Suppressor macrophage treated with lipopolysaccharide for 1 hour (primary cell): ENCODE results near the gene JAKMIP3.

ENCODE experiments used
- DNase-seq, 3 donors: peaks; one replicate each; pipeline ENCODE4 v3.0.0-alpha.2; 2020 to 2022

Gene JAKMIP3

DNA sequence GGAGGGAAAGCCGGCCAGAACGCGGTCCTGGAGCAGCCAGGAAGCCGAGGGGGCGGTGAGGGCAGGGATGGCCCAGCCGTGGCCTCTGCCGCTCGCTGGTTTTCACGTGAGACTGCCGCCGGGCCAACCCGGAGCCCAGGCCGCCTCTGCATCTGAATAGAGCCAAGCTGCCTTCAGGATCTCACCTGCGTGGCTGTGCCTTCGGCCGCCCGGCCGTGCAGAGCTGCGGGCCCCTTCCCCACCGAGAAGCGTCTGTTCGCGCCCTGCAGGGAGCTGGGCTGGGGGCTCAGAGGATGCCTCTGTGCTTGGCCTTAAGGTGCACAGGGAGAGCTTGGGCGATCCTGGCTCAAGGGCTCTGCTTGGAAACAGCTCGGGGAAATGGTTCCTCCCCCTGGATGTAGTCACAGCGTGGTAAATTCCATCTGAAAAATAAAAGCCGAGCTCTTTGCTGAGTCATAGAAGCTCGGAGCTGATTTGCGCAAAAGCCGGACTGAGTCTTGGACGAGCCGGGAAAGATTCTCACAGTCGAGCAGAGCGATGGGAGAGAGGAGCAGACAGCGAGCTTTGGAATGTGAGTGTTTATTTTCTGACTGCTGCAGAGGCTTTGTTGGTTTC is at the start of gene JAKMIP3:
Gene JAKMIP3, plus strand, starts transcription at position 456 of the 615 bp plus-strand sequence. CDS start 38,863 bp downstream, outside the sequence.
- DNase-seq, result peak; percentile 7 to 33 (median 25)

DNA sequence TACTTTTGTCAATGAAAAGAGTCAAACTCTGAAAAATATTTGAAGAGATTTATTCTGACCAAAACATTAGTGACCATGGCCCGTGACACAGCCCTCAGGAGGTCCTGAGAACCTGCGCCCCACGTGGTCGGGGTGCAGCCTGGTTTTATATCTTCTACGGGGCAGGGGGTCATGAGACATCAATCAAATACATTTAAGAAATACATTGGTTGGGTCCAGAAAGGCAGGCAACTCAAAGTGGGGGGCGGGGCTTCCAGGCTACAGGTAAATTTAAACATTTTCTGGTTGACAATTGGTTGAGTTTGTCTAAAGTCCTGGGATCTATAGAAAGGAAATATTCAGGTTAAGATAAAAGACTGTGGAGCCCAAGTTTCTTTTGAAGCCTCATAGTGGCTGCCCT is 49.2 kb upstream of the JAKMIP3 start:
- DNase-seq, result no peak

DNA sequence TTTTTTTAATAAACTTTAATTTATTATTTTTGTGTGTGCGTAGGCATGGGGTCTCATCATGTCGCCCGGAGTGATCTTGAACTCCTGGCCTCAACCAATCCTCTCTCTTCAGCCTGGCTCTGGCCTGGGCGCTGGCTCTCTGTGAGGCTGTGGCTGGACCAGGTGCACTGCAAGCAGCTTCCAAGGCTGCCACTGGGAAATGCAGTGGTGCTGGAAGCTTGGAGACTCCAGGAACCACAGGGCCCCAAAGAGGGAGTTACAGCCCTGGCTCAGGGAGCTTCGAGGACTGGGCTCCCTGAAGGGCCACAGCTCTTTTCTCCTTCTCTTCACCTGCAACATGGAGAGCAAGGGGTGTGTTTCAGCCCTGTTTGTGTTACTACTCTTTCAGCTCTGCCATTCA is 47.3 kb upstream of the JAKMIP3 start:
- DNase-seq, result no peak

DNA sequence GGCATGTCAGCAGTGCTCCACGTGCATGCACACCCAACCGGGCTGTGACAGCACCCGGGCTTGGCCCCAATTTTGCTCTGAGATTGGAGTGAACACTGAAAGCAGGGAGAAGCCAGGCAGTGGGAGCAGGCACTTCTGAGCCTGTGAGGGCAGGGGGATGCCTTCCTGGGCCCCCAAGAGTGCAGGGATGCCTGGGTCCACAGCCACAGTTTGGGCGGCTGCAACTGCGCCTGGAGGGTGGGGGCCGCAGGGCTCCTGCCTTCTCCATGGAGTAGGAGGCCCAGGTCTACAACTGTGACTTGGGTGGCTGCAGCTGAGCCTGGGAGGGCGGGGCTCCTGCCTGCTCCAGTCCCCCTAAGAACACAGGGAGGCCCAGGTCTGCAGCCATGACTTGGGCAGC is 46.4 kb upstream of the JAKMIP3 start:
- DNase-seq, result no peak

DNA sequence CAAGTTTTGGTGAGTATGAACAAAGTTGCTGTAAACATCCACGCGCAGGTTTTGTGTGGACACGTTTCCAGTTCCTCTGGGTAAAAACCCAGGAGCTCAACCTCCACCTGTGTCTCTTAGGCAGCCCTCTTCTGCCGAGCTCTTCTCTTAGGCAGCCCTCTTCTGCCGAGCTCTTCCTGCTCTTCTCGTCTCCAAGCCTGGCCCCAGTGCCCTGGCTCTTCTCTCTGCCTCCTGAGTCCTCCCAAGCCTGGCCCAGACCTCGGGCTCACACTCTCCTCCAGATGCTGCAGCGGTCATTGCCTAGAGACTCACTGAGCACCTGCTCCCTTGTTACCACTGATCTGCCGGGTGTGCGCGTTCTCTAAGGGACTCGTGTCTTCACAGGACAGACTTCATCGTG is 45.3 kb upstream of the JAKMIP3 start:
- DNase-seq, result no peak

GRCh38 chr10:132021046-132021445 is 44.7 kb upstream of the JAKMIP3 start:
- DNase-seq, result no peak

DNA sequence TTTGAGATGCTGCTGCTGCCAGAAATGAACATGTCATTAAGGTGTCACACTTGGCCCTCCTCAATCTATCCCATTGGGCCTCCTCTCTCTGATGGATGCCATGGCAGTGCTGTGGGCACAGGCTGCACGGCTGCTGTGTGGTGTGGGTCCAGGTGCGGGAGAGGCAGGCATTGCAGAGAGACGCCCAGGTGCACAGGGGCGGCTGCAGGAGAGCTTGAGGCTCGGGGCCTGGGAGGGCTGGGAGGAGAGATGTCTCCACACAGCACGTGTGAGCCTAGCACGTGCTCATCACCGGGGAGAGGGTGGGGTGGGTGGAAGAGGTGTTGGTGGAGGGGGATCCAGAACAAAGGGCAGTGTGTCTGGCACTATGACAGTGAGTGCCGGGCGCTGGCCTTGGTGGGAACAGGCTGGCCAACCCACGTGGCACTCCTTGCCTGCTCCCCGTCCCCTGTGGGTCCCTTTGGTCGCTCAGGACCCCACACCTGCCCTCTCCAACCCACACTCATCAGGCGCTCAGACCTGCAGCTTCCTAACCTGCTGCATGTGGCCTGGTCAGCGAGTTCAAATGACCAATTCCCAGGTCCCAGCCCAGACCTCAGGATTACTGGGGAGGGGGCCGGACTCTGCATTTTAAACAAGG is 44.1 kb upstream of the JAKMIP3 start:
- no peak for DNase-seq

GRCh38 chr10:132022241-132022640 is 43.5 kb upstream of the JAKMIP3 start:
- no peak for DNase-seq

DNA sequence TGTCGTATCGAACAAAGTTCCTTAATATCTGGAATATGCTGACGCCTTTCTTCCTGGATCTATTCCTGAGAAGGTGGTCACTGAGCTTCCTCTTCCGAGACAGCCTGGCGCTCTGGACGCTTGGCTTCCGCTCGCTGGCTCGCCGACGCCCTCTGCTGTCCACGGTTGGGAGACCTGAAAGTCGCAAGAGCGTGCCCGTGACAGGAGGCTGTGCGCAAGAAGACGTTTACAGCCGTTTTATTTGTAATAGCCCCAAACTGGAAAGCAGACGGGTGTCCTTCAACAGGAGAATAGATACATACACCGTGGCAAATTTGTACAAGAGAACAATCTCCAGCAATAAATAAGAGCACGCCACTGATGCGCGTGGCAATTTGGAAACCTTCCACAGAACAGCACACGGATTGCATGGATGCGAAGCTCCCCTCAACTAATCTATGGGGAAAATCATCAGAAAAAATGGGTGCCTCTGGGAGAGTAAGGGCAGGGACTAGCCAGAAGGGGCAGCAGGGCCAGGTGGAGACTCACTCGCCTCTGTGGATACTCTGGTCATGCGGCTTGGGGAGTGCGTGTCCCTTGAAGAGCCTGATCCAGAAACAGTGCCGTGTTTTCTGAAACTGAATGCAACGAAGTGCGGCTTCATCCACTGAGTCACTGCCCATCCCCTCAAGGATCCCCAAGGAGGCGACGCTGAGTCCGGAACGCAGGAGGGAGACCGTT is 42.5 kb upstream of the JAKMIP3 start:
- peak; percentile 82 to 89 (median 88) for DNase-seq

GRCh38 chr10:132027423-132027983 is 38.2 kb upstream of the JAKMIP3 start:
- no peak for DNase-seq

GRCh38 chr10:132028706-132029105 is 37.0 kb upstream of the JAKMIP3 start:
- no peak for DNase-seq

- no peak for DNase-seq
These were observed 34.8 kb upstream of the JAKMIP3 start for GRCh38 chr10:132030898-132031463.

DNA sequence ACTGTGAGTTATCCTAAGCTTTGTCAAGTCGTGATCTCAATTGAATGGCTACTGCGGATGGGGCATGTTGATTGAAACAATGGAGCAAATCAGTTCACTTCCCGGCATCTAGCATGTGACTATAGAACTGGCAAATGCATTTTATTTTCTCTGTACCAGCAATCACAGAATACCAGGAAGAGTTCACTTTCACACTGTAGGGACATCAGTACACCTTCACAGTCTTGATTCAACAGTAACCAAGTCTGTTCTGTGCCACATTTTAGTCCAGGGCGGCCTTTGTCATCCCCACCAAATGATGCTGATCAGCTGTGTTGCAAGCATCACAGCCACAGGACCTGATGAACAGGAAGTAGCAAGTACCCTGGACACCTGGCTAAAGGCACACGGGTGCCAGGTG is 32.1 kb upstream of the JAKMIP3 start:
- no peak for DNase-seq

- no peak for DNase-seq
These were observed 30.3 kb upstream of the JAKMIP3 start for GRCh38 chr10:132035476-132035875.

- DNase-seq, result peak in 1 of 3 donors; percentile 5
These were observed 29.4 kb upstream of the JAKMIP3 start for GRCh38 chr10:132036153-132036886.

DNA sequence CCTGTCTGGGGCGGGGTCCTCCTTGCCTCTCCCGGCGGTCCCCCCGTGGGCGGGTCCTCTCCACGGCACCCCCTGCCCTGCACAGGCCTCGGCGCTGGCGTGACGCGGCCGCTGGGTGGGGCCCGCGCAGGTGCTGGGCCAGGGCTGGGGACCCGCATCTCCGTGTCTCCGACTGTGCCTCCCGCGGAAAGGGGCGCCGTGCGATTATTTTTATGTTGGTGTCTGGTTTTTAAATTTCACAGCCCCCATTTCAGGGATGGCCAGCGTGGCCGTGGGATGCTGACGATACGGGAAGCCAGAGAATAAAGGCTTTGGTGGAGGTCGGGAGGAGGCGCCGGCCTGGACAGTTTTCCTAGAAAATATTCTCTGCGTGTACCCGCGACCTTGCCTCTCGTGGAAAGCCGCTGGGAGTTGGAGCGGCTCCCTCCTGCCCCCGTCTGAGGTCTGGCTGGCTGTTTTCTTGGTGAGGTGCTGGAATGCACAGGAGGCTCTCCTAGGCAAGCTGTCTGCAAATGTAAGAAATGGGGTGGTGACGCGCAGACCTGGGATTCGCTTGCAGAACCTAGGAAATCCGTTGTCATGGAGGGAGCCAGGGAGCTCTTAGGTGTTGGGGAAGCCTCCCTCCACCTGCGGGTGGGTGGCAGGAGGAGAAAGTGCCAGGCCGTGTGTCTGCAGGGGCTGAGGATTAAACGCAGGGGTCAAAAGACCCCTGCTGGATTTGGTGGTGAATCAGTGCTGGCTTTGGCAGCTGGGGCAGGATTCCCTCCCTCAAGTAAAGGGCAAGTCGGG is 28.7 kb upstream of the JAKMIP3 start:
- no peak for DNase-seq

DNA sequence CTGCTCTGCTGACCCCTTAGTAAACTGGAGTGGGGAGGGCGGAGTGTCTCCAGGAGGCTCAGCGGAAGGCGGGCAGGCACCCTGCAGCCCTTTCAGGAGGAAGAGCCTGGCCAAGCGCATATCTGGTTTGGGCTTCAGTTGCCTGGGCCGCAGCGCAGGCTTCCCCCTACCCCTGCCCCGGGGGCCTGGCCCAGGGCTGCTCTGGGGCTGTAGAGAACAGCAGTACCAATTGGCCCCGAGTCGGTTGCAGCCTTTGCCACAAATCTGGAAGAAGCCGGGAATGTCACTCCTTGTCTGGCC is 28.1 kb upstream of the JAKMIP3 start:
- DNase-seq, result no peak

GRCh38 chr10:132039371-132039770 is 26.4 kb upstream of the JAKMIP3 start:
- no peak for DNase-seq

- DNase-seq, result no peak
These were observed 25.7 kb upstream of the JAKMIP3 start for GRCh38 chr10:132040046-132040445.

DNA sequence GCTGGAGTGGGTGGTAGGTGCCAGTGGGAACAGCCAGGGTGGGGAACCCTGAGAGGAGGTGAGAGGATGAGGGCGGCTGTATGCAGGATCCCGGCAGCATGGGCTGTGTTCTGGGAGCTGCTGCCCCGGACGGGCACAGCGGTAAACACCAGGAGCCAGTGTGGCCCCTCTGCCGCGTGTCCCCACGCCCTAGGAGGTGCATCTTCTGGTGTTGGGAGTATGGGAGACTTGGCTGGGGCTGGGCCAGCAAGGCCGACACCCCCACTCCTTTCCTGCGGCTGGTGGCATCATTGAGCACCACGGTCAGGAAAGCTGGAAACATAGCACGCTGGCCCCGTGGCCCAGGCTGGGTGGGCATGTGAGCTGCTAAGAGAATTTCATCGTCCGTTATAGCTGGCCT is 24.4 kb upstream of the JAKMIP3 start:
- DNase-seq, result no peak

DNA sequence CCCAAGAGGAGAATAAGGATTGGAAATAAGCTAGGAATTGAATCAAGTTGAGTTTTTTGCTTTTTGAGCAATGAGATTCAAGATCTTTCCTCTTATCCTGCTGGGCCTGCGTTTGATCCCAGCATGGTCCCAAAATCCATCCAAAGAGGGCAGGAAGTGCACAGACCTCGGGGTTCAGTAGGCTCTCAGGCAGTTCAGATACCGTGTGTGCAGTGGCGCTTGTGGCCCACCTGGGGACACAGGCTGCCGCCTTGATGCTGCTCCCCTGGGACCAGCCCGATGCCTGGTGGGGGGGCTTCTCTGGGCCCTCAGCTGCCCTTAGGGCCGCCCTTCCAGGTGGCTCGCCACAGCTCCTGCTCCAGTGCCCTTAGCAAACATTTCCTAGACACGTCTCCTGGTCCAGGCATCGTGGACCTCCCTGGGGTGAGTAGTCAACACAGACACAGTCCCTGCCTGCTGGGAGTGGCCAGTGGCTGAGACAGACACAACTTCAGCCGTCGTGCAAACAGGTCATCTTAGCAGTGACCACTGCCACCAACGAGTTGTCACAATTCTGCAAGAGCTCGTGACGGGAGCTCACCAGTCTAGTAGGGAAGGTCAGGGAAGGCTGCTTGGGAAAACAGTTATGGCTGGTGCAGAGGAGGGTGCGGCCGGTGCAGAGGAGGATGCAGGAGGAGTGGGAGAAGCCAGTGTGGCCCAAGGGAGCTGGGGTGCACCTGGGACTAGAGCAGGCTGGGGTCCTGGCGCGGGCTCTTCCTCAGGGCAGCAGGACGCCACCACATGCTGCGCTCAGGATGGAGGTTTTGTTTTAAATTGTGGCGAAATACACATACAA is 21.7 kb upstream of the JAKMIP3 start:
- no peak for DNase-seq
